HG03571 (cell line): ENCODE data around the gene ADAMTS15.

ENCODE experiments used
- ATAC-seq: cut with Tn5 transposase; IDR thresholded peaks from one replicate; pipeline ENCODE4 v1.9.1; 2021; ENCODE audit not compliant: unreplicated experiment

Gene ADAMTS15

GRCh38 chr11:130448416-130449309 lies at the start of gene ADAMTS15:
TSS of gene ADAMTS15 (plus strand) at chr11:130448645. CDS start at chr11:130448974, 329 bp downstream.
- no peak for ATAC-seq

- no peak for ATAC-seq
These were observed 49.2 kb upstream of the ADAMTS15 start for GRCh38 chr11:130399196-130399595.

- no peak for ATAC-seq
These were observed 47.5 kb upstream of the ADAMTS15 start for GRCh38 chr11:130400781-130401483.

GRCh38 chr11:130402570-130402969 lies 45.9 kb upstream of the ADAMTS15 start:
- ATAC-seq, result no peak

GRCh38 chr11:130403271-130403804 lies 45.1 kb upstream of the ADAMTS15 start:
- no peak for ATAC-seq

- no peak for ATAC-seq
These were observed 44.5 kb upstream of the ADAMTS15 start for GRCh38 chr11:130403967-130404366.

- ATAC-seq, result no peak
These were observed 43.7 kb upstream of the ADAMTS15 start for GRCh38 chr11:130404727-130405126.

GRCh38 chr11:130405428-130405827 lies 43.0 kb upstream of the ADAMTS15 start:
- no peak for ATAC-seq

GRCh38 chr11:130407978-130408377 lies 40.5 kb upstream of the ADAMTS15 start:
- no peak for ATAC-seq

GRCh38 chr11:130408401-130408890 lies 40.0 kb upstream of the ADAMTS15 start:
- no peak for ATAC-seq

GRCh38 chr11:130408901-130409300 lies 39.5 kb upstream of the ADAMTS15 start:
- ATAC-seq, result no peak

- no peak for ATAC-seq
These were observed 38.7 kb upstream of the ADAMTS15 start for GRCh38 chr11:130409594-130410388.

- ATAC-seq, result no peak
These were observed 37.2 kb upstream of the ADAMTS15 start for GRCh38 chr11:130411223-130411622.

GRCh38 chr11:130413405-130414106 lies 34.9 kb upstream of the ADAMTS15 start:
- no peak for ATAC-seq

GRCh38 chr11:130414107-130415080 lies 34.1 kb upstream of the ADAMTS15 start:
- no peak for ATAC-seq

- no peak for ATAC-seq
These were observed 32.5 kb upstream of the ADAMTS15 start for GRCh38 chr11:130415731-130416529.

GRCh38 chr11:130416530-130416882 lies 31.9 kb upstream of the ADAMTS15 start:
- no peak for ATAC-seq

GRCh38 chr11:130416906-130417305 lies 31.5 kb upstream of the ADAMTS15 start:
- no peak for ATAC-seq
